Measurements from ENCODE around the gene NCKAP5.

The NCKAP5 gene

DNA sequence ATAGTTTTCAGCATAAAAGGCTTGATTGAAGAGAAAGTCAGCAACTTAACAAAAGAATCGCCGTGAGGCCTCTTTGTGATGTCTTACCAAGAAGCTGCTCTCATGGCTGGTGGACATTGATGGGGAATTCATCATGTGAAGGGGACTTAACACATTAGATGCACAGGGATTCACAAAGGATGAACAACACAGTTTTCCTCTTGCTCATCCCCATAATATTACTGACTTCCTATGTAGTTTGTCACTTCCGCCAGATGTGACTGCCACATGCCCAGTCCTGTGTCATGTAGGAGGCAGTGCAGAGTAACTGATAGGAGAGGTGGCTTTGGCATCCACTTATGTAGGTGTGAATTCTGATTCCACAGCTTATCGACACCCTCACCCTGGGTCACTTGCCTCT, 665.6 kb downstream of the NCKAP5 start:
- TF ChIP-seq, protein P1, sequence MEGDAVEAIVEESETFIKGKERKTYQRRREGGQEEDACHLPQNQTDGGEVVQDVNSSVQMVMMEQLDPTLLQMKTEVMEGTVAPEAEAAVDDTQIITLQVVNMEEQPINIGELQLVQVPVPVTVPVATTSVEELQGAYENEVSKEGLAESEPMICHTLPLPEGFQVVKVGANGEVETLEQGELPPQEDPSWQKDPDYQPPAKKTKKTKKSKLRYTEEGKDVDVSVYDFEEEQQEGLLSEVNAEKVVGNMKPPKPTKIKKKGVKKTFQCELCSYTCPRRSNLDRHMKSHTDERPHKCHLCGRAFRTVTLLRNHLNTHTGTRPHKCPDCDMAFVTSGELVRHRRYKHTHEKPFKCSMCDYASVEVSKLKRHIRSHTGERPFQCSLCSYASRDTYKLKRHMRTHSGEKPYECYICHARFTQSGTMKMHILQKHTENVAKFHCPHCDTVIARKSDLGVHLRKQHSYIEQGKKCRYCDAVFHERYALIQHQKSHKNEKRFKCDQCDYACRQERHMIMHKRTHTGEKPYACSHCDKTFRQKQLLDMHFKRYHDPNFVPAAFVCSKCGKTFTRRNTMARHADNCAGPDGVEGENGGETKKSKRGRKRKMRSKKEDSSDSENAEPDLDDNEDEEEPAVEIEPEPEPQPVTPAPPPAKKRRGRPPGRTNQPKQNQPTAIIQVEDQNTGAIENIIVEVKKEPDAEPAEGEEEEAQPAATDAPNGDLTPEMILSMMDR (IDR thresholded peaks at IDR 0.05; ENCODE audit: poor library complexity, severe bottlenecking), result no peak
- no peaks in the 10 kb centered on the region for H3K36me3 ChIP-seq (ENCODE audit: low read depth)
- H3K27ac ChIP-seq (ENCODE audit: poor library complexity, severe bottlenecking), result no peak overlapping the region
- DNase-seq (ENCODE audit: low spot score), result no peak
- no peak overlapping the region for H3K4me3 ChIP-seq (ENCODE audit: severe bottlenecking)
- no peaks in the 10 kb centered on the region for H3K4me1 ChIP-seq (ENCODE audit: insufficient read depth, poor library complexity, severe bottlenecking)
- H3K27me3 ChIP-seq (ENCODE audit: insufficient read depth, poor library complexity, severe bottlenecking), result no peaks in the 10 kb centered on the region
- no peak for ATAC-seq (ENCODE audit: low read depth)
- no peaks in the 10 kb centered on the region for H3K9me3 ChIP-seq (ENCODE audit: severe bottlenecking)

DNA sequence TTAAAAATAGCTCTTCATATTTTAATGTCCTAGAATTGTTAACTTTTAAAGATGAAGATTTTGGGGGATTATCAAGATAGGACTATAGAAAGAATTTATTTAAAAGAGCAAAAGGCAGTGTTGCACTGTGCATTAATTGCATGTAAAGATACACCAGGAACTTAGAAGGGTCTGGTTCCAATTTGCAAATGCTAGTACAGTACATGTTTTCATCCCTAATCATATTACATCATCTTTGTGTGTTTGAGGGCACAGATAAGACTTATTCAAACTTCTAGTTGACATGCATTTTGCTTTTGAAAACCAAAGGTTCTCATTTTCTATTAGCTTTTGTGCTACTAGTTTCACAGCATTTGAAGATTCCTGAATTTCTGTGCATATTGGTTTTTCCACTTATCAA, 666.6 kb downstream of the NCKAP5 start:
- H3K27ac ChIP-seq (ENCODE audit: poor library complexity, severe bottlenecking), result no peak overlapping the region
- no peak for ATAC-seq (ENCODE audit: low read depth)
- H3K4me3 ChIP-seq (ENCODE audit: severe bottlenecking), result no peak overlapping the region
- no peaks in the 10 kb centered on the region for H3K27me3 ChIP-seq (ENCODE audit: insufficient read depth, poor library complexity, severe bottlenecking)
- DNase-seq (ENCODE audit: low spot score), result no peak
- H3K4me1 ChIP-seq (ENCODE audit: insufficient read depth, poor library complexity, severe bottlenecking), result no peaks in the 10 kb centered on the region
- no peaks in the 10 kb centered on the region for H3K36me3 ChIP-seq (ENCODE audit: low read depth)
- TF ChIP-seq, protein P1 (IDR thresholded peaks at IDR 0.05; ENCODE audit: poor library complexity, severe bottlenecking), result no peak
- no peaks in the 10 kb centered on the region for H3K9me3 ChIP-seq (ENCODE audit: severe bottlenecking)

DNA sequence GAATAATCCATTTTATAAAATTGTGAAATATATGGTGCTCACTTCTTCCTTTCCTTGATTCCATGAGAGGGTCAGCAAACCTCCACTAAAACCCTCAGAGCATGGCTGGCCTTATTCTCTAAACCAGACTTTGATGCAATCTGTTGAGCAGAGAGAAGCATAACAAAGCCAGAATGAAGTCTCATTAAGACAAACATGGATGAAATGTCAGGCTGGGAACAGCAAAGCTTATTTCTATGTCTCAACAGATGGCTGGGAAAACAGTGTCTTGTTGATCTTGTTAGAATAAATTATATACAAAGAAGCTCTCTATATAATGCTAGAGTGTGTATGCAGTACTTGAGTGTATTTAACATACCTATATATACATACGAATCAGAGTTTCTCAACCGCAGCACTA, 671.2 kb downstream of the NCKAP5 start:
- DNase-seq (ENCODE audit: low spot score) (no peak), ATAC-seq (ENCODE audit: low read depth) (no peak)
- H3K4me1 ChIP-seq (ENCODE audit: insufficient read depth, poor library complexity, severe bottlenecking), result no peaks in the 10 kb centered on the region
- no peaks in the 10 kb centered on the region for H3K36me3 ChIP-seq (ENCODE audit: low read depth)
- H3K27me3 ChIP-seq (ENCODE audit: insufficient read depth, poor library complexity, severe bottlenecking), result no peaks in the 10 kb centered on the region
- H3K9me3 ChIP-seq (ENCODE audit: severe bottlenecking), result no peaks in the 10 kb centered on the region
- H3K4me3 ChIP-seq (ENCODE audit: severe bottlenecking), result no peak overlapping the region
- TF ChIP-seq, protein P1 (IDR thresholded peaks at IDR 0.05; ENCODE audit: poor library complexity, severe bottlenecking), result no peak
- no peak overlapping the region for H3K27ac ChIP-seq (ENCODE audit: poor library complexity, severe bottlenecking)

DNA sequence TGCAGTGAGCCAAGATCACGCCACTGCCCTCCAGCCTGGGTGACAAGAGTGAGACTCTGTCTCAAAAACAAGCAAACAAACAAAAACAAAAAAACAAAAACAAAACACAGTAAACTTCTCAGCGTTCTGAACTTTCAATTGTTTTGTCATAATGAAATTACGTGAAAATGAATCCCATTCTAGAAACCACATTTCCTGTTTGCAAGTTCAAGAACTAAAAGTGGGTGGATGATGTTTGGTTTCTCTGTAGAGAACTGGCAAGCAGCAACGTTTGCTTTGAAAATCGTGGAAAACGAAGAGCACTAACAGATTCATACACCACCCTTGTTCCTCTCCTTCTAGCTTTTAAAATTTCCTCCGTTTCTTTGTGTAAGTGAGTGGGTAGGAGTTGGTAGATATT, 672.2 kb downstream of the NCKAP5 start:
- Histone ChIP-seq H3K27ac (ENCODE audit: poor library complexity, severe bottlenecking) (no peak overlapping the region), H3K4me1 (ENCODE audit: insufficient read depth, poor library complexity, severe bottlenecking) (no peaks in the 10 kb centered on the region), H3K4me3 (ENCODE audit: severe bottlenecking) (no peak overlapping the region), H3K9me3 (ENCODE audit: severe bottlenecking) (no peaks in the 10 kb centered on the region), H3K36me3 (ENCODE audit: low read depth) (no peaks in the 10 kb centered on the region), H3K27me3 (ENCODE audit: insufficient read depth, poor library complexity, severe bottlenecking) (no peaks in the 10 kb centered on the region)
- ATAC-seq (ENCODE audit: low read depth), result no peak
- TF ChIP-seq, protein P1 (IDR thresholded peaks at IDR 0.05; ENCODE audit: poor library complexity, severe bottlenecking), result no peak
- no peak for DNase-seq (ENCODE audit: low spot score)

DNA sequence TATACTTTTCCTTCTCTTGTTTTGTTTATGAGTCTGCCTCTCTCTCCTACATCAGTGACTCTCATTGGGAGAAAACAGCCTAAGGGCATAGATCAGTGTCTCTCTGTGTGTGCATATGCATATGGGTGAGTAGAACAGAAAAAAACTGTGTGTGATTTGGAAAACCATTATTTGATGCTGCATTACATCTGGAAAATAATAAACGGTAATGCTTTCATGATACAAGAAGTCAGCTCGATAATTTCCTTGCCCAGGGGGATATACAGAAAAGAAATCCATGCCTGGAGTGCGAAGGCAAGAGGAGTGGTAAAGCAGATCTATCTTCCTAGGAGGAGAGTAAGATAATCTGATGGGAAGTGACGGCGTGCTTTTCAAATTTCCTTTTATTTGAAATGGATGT, 676.8 kb downstream of the NCKAP5 start:
- no peak for DNase-seq (ENCODE audit: low spot score)
- Histone ChIP-seq H3K9me3 (ENCODE audit: severe bottlenecking) (no peaks in the 10 kb centered on the region), H3K4me3 (ENCODE audit: severe bottlenecking) (no peak overlapping the region), H3K27ac (ENCODE audit: poor library complexity, severe bottlenecking) (no peak overlapping the region), H3K4me1 (ENCODE audit: insufficient read depth, poor library complexity, severe bottlenecking) (no peaks in the 10 kb centered on the region), H3K27me3 (ENCODE audit: insufficient read depth, poor library complexity, severe bottlenecking) (no peaks in the 10 kb centered on the region), H3K36me3 (ENCODE audit: low read depth) (no peaks in the 10 kb centered on the region)
- TF ChIP-seq, protein P1 (IDR thresholded peaks at IDR 0.05; ENCODE audit: poor library complexity, severe bottlenecking), result no peak
- no peak for ATAC-seq (ENCODE audit: low read depth)

All from RWPE2 (cell line).